H1 (cell line): Measurements from ENCODE around the gene MYBPC2. TPM values are rescaled to one million over a fixed set of nuclear protein-coding genes. Genes with fewer than 3 reads are reported as not detected.

Source experiments
- CTCF ChIP-seq, 3 experiments: IDR thresholded peaks; 1 replicate in 2 of 3; 2 replicates in 1 of 3; pipeline versions ENCODE4 v1.5.1 to v1.6.1; 2011; ENCODE audit warnings: low read length in 3 of 3, mild to moderate bottlenecking in 3 of 3, inconsistent platforms in 2 of 3, low read depth in 1 of 3, moderate library complexity in 1 of 3; ENCODE audit not compliant: insufficient read depth in 1 of 3; ENCODE audit errors: control extremely low read depth in 1 of 3
- KDM5A ChIP-seq: fragments of 200-600 bp; IDR thresholded peaks from 2 replicates; pipeline ENCODE4 v1.7.1; 2012; ENCODE audit warnings: mild to moderate bottlenecking, low read length, inconsistent platforms, mixed read lengths
- PHF8 ChIP-seq: fragments of 200-600 bp; sonication (generic); conservative IDR thresholded peaks from 2 replicates; pipeline ENCODE4 v1.7.1; 2012; ENCODE audit warnings: low read depth, mild to moderate bottlenecking, inconsistent platforms, low read length, moderate library complexity
- RXRA ChIP-seq: IDR thresholded peaks from 2 replicates; pipeline ENCODE4 v1.6.1; 2011; ENCODE audit warnings: low read depth, mild to moderate bottlenecking, low read length, moderate library complexity; ENCODE audit not compliant: insufficient read depth
- SIN3A ChIP-seq, 2 experiments: IDR thresholded peaks in 1 of 2; conservative IDR thresholded peaks in 1 of 2; 2 replicates each; pipeline ENCODE4 v1.6.1; 2011 to 2012; ENCODE audit warnings: low read length in 2 of 2, improper control_type of control experiment in 1 of 2, low read depth in 1 of 2, mild to moderate bottlenecking in 1 of 2
- SRF ChIP-seq: IDR thresholded peaks from 2 replicates; pipeline ENCODE4 v1.6.1; 2011; ENCODE audit warnings: mild to moderate bottlenecking, low read depth, low read length, moderate library complexity
- polyA plus RNA-seq, 7 experiments: library from polyadenylated mRNA; depleted of rRNA in 3 of 7; stranded (reverse) in 5 of 7; unstranded in 2 of 7; fragments of >200 nt in 5 of 7; fragments of 200-250 nt in 2 of 7; gene quantifications; 1 replicate in 5 of 7; 2 replicates in 1 of 7; 4 replicates in 1 of 7; pipeline versions ENCODE4 v1.2.1 to v1.2.3, GENCODE V29; 2011 to 2013; ENCODE audit warnings: missing spikeins in 2 of 7, mixed read lengths in 2 of 7
- total RNA-seq: library from RNA; stranded (reverse); fragmentation: NEBNext Ultra II Directional; extraction: Animal tissue kit (Norgen Biotek cat#: 25700); gene quantifications from 2 replicates; pipeline ENCODE4 v1.2.1, GENCODE V29; 2021
- TF ChIP-seq, protein P1 (sequence below): fragments of 300-600 bp; sonication (generic); IDR thresholded peaks from 2 replicates; pipeline ENCODE4 v1.7.1; 2012; ENCODE audit warnings: low read length, moderate library complexity, mild to moderate bottlenecking, inconsistent platforms; ENCODE audit not compliant: insufficient replicate concordance

MYBPC2 gene
- total and polyA plus RNA-seq, 2 of the 8 experiments (the other 6 are each of a cell fraction or from before 2014, with no cell fraction given), result 1.8 to 3.1 TPM

DNA sequence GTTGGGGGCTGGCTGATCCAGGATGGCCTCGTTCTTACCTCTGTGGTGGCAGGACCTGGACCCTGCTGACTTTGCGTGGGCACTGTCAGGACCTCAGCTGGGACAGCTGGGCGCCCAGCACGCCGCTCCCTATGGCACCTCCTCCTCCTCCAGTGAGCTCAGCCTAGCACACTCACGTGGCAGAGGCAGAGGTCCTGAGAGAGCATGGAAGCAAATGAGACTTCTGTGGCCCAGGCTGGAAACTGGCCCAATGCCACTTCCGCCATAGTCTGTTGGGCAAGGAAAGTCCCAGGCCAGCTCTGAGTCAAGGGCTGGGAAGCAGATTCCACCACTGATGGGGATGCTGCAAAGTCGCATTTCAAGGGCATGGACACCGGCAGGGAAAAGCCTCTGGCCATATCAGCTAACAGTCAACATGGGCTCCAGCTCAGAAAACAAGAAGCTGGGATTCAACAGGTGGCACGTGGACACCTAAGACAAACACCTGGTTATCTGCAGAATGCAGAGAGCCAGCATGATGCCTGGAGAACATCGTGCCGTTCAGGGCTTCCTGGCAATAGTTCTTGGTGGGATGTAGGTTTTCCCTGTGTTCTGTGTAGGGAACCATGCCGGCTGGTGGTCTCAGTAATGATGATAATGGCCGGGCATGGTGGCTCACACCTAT is 16.7 kb downstream of the MYBPC2 start (continued):
- TF ChIP-seq, protein P1, sequence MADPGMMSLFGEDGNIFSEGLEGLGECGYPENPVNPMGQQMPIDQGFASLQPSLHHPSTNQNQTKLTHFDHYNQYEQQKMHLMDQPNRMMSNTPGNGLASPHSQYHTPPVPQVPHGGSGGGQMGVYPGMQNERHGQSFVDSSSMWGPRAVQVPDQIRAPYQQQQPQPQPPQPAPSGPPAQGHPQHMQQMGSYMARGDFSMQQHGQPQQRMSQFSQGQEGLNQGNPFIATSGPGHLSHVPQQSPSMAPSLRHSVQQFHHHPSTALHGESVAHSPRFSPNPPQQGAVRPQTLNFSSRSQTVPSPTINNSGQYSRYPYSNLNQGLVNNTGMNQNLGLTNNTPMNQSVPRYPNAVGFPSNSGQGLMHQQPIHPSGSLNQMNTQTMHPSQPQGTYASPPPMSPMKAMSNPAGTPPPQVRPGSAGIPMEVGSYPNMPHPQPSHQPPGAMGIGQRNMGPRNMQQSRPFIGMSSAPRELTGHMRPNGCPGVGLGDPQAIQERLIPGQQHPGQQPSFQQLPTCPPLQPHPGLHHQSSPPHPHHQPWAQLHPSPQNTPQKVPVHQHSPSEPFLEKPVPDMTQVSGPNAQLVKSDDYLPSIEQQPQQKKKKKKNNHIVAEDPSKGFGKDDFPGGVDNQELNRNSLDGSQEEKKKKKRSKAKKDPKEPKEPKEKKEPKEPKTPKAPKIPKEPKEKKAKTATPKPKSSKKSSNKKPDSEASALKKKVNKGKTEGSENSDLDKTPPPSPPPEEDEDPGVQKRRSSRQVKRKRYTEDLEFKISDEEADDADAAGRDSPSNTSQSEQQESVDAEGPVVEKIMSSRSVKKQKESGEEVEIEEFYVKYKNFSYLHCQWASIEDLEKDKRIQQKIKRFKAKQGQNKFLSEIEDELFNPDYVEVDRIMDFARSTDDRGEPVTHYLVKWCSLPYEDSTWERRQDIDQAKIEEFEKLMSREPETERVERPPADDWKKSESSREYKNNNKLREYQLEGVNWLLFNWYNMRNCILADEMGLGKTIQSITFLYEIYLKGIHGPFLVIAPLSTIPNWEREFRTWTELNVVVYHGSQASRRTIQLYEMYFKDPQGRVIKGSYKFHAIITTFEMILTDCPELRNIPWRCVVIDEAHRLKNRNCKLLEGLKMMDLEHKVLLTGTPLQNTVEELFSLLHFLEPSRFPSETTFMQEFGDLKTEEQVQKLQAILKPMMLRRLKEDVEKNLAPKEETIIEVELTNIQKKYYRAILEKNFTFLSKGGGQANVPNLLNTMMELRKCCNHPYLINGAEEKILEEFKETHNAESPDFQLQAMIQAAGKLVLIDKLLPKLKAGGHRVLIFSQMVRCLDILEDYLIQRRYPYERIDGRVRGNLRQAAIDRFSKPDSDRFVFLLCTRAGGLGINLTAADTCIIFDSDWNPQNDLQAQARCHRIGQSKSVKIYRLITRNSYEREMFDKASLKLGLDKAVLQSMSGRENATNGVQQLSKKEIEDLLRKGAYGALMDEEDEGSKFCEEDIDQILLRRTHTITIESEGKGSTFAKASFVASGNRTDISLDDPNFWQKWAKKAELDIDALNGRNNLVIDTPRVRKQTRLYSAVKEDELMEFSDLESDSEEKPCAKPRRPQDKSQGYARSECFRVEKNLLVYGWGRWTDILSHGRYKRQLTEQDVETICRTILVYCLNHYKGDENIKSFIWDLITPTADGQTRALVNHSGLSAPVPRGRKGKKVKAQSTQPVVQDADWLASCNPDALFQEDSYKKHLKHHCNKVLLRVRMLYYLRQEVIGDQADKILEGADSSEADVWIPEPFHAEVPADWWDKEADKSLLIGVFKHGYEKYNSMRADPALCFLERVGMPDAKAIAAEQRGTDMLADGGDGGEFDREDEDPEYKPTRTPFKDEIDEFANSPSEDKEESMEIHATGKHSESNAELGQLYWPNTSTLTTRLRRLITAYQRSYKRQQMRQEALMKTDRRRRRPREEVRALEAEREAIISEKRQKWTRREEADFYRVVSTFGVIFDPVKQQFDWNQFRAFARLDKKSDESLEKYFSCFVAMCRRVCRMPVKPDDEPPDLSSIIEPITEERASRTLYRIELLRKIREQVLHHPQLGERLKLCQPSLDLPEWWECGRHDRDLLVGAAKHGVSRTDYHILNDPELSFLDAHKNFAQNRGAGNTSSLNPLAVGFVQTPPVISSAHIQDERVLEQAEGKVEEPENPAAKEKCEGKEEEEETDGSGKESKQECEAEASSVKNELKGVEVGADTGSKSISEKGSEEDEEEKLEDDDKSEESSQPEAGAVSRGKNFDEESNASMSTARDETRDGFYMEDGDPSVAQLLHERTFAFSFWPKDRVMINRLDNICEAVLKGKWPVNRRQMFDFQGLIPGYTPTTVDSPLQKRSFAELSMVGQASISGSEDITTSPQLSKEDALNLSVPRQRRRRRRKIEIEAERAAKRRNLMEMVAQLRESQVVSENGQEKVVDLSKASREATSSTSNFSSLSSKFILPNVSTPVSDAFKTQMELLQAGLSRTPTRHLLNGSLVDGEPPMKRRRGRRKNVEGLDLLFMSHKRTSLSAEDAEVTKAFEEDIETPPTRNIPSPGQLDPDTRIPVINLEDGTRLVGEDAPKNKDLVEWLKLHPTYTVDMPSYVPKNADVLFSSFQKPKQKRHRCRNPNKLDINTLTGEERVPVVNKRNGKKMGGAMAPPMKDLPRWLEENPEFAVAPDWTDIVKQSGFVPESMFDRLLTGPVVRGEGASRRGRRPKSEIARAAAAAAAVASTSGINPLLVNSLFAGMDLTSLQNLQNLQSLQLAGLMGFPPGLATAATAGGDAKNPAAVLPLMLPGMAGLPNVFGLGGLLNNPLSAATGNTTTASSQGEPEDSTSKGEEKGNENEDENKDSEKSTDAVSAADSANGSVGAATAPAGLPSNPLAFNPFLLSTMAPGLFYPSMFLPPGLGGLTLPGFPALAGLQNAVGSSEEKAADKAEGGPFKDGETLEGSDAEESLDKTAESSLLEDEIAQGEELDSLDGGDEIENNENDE, result no peak
- TF ChIP-seq KDM5A (no peak), RXRA (no peak), PHF8 (no peak), CTCF (IDR thresholded peaks at IDR 0.05; ENCODE audit: control extremely low read depth in 1 of 3, insufficient read depth in 1 of 3, low read depth in 1 of 3, low read length in 3 of 3) (no peak), SIN3A (conservative IDR thresholded peaks at IDR 0.05 in 1 of 2, IDR thresholded peaks at IDR 0.05 in 1 of 2; ENCODE audit: low read depth in 1 of 2, low read length in 2 of 2) (no peak), SRF (no peak)
